SU-DHL-6 (cell line): ENCODE measurements around the gene NAV2.
A peak's percentile ranks its signal among the peaks of the same experiment; 100 is the strongest.

ENCODE experiments used
- H2AFZ ChIP-seq: fragments of 200-600 bp; sonication (generic); 2 replicates; pipeline ENCODE4 v1.6.1; 2014; ENCODE audit warnings: low read depth, mild to moderate bottlenecking, moderate library complexity, mixed read lengths, antibody characterized with exemption, low read length; ENCODE audit not compliant: severe bottlenecking
- H3F3A ChIP-seq: fragments of 200-600 bp; shearing (Covaris generic); 2 replicates; pipeline ENCODE4 v1.6.0; 2016; ENCODE audit warnings: antibody characterized with exemption, mild to moderate bottlenecking; ENCODE audit not compliant: insufficient read depth
- H3K27ac ChIP-seq: fragments of 200-600 bp; sonication (generic); 2 replicates; pipeline ENCODE4 v1.5.1; 2016; ENCODE audit warnings: low read depth, mild to moderate bottlenecking, low read length, moderate library complexity, mixed read lengths
- H3K27me3 ChIP-seq: fragments of 200-600 bp; sonication (generic), shearing (Covaris generic); 2 replicates; pipeline ENCODE4 v1.6.0; 2014; ENCODE audit warnings: mild to moderate bottlenecking, low read length
- H3K36me3 ChIP-seq: fragments of 200-600 bp; sonication (generic); 2 replicates; pipeline ENCODE4 v1.6.1; 2014; ENCODE audit warnings: mild to moderate bottlenecking, low read length, mixed read lengths
- H3K4me2 ChIP-seq: fragments of 300-600, 200-600 bp; shearing (Covaris generic), sonication (generic); 2 replicates; pipeline ENCODE4 v1.6.0; 2014; ENCODE audit warnings: low read length, low read depth, mild to moderate bottlenecking; ENCODE audit not compliant: poor library complexity, severe bottlenecking
- H3K4me3 ChIP-seq: fragments of 200-600 bp; sonication (generic); 2 replicates; pipeline ENCODE4 v1.5.1; 2014; ENCODE audit warnings: antibody characterized with exemption, low read length, mild to moderate bottlenecking, mixed read lengths; ENCODE audit not compliant: insufficient read depth, poor library complexity, severe bottlenecking
- H3K79me2 ChIP-seq: fragments of 200-600 bp; sonication (generic); 2 replicates; pipeline ENCODE4 v1.6.1; 2014; ENCODE audit warnings: mild to moderate bottlenecking, low read length, moderate library complexity; ENCODE audit not compliant: insufficient read depth
- H3K9ac ChIP-seq: fragments of 200-600 bp; sonication (generic); 2 replicates; pipeline ENCODE4 v1.7.0; 2014; ENCODE audit warnings: mild to moderate bottlenecking, low read length
- H3K9me2 ChIP-seq: fragments of 200-600 bp; sonication (generic); replicated peaks from 2 replicates; pipeline ENCODE4 v1.6.1; 2014; ENCODE audit warnings: low read length; ENCODE audit not compliant: insufficient read depth
- H3K9me3 ChIP-seq: fragments of 200-600 bp; sonication (generic); 2 replicates; pipeline ENCODE4 v1.6.1; 2014; ENCODE audit warnings: low read length, mixed read lengths; ENCODE audit not compliant: insufficient read depth
- H4K20me1 ChIP-seq: fragments of 200-600 bp; sonication (generic); 2 replicates; pipeline ENCODE4 v1.6.1; 2014; ENCODE audit warnings: low read depth, mild to moderate bottlenecking, antibody characterized with exemption, low read length, moderate library complexity, mixed read lengths
- EZH2phosphoT487 ChIP-seq: fragments of 200-600 bp; sonication (generic), shearing (Covaris generic); conservative IDR thresholded peaks from 2 replicates; pipeline ENCODE4 v1.6.1; 2018; ENCODE audit warnings: mild to moderate bottlenecking, antibody characterized with exemption, low read length, moderate library complexity, mixed read lengths
- TF ChIP-seq, protein P1 (sequence below): fragments of 200-600 bp; sonication (generic); IDR thresholded peaks from one replicate; pipeline ENCODE4 v1.5.1; 2017; ENCODE audit warnings: antibody characterized with exemption, mild to moderate bottlenecking, low read length, moderate library complexity; ENCODE audit not compliant: insufficient read depth, poor library complexity, severe bottlenecking

NAV2 gene

DNA sequence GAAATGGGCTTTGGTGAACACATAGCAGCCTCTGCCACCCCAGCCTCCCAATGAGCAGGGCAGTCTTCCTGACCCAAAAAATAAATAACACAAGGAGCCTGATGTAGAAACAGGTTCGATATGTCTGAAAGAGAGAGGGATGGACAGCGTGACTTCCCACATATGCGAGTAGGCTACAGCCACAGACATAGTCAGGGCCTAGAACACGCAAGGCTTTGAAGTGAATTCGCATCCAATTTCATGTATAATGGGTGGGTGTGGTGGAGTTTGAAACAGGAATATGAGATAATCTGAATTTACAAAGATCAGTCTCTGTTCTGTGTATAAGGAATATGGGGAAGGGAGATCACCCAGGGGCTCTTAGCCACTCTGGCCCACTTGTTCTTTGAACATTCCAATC, 373.3 kb downstream of the NAV2 start:
- no peaks in the 10 kb centered on the region for H3K27me3 ChIP-seq
- H3K9me3 ChIP-seq, result no peaks in the 10 kb centered on the region
- H3F3A ChIP-seq, result no peaks in the 10 kb centered on the region; the same call in 1 of the 2 replicates
- TF ChIP-seq, protein P1, sequence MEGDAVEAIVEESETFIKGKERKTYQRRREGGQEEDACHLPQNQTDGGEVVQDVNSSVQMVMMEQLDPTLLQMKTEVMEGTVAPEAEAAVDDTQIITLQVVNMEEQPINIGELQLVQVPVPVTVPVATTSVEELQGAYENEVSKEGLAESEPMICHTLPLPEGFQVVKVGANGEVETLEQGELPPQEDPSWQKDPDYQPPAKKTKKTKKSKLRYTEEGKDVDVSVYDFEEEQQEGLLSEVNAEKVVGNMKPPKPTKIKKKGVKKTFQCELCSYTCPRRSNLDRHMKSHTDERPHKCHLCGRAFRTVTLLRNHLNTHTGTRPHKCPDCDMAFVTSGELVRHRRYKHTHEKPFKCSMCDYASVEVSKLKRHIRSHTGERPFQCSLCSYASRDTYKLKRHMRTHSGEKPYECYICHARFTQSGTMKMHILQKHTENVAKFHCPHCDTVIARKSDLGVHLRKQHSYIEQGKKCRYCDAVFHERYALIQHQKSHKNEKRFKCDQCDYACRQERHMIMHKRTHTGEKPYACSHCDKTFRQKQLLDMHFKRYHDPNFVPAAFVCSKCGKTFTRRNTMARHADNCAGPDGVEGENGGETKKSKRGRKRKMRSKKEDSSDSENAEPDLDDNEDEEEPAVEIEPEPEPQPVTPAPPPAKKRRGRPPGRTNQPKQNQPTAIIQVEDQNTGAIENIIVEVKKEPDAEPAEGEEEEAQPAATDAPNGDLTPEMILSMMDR, result no peak
- TF ChIP-seq EZH2phosphoT487, result no peak
- H4K20me1 ChIP-seq, result no peaks in the 10 kb centered on the region
- no peak overlapping the region for H3K4me2 ChIP-seq
- no peaks in the 10 kb centered on the region for H3K36me3 ChIP-seq
- H3K4me3 ChIP-seq, result no peak overlapping the region
- H3K27ac ChIP-seq, result no peak overlapping the region
- no peaks in the 10 kb centered on the region for H3K79me2 ChIP-seq
- H3K9me2 ChIP-seq, result no peaks in the 10 kb centered on the region
- no peak overlapping the region for H2AFZ ChIP-seq
- H3K9ac ChIP-seq, result no peak overlapping the region

DNA sequence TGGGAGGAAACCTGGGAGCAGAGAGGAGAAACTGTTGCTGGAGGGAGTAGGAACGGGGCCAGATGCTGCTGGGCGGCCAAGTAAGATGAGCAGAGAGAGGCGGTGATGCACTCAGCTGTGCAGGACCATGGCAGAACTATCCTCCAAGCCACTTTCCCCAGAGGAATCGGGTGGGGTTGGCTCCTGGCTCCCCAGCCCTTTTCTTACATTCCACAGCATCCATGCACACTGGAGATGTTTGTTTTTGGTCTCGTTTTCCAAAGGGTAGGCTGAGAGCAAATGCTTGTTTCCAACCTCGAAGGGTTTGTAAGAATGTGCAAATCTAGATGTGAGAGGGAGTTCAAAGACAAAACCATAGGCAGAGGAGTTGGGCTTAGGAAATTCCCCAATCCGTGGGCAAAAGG, 374.5 kb downstream of the NAV2 start:
- H2AFZ ChIP-seq, result no peak overlapping the region
- TF ChIP-seq, protein P1, result no peak
- TF ChIP-seq EZH2phosphoT487, result no peak
- H3K4me3 ChIP-seq, result no peak overlapping the region
- no peak overlapping the region for H3K9ac ChIP-seq
- H3K4me2 ChIP-seq, result no peak overlapping the region
- no peaks in the 10 kb centered on the region for H3K36me3 ChIP-seq
- H3K9me2 ChIP-seq, result no peaks in the 10 kb centered on the region
- no peaks in the 10 kb centered on the region for H3K27me3 ChIP-seq
- no peak overlapping the region for H3K27ac ChIP-seq
- no peaks in the 10 kb centered on the region for H4K20me1 ChIP-seq
- no peaks in the 10 kb centered on the region for H3K9me3 ChIP-seq
- H3K79me2 ChIP-seq, result no peaks in the 10 kb centered on the region
- H3F3A ChIP-seq, result no peaks in the 10 kb centered on the region; the same call in 1 of the 2 replicates

DNA sequence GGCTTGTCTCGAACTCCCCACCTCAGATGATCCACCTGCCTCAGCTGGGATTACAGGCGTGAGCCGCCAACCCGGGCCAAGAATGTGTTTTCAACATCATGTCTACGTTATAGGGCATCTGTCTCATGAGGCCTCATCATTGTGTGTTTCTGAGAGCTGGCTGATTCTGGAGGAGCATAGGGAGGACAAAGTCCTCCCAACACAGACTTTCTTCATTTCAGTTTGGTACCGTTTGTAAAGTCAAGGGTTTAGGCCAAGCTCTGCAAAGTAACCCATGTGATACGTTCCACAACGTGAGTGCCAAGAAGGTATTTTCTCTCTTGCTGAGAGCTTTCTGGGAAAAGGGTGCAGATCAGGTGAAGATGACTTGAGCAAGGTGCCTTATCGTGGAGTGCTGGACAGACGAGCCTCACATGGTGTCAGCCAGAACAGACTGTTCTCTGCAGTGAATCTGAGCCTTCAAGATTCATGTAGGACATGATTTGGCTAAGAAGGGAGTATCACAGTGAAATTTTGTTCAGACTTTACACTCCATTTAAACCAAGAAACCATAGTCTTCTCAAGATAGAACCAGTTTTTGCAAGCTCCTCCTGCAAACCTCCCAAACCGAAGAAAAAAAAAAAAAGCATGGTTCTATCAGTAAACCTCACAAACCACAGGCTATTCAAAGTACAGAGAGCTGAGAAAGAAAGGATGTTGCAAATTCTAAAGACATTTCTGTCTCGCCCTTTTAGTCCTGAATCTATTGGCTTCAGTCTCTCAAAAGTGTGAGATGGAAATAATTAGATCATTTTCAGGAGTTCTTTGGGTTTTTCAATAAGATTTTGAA, 376.0 kb downstream of the NAV2 start:
- H3K27ac ChIP-seq, result peak overlapping the region; percentile 51
- no peak overlapping the region for H3K9ac ChIP-seq
- no peak overlapping the region for H2AFZ ChIP-seq
- no peak overlapping the region for H3K4me3 ChIP-seq
- H3K9me2 ChIP-seq, result no peaks in the 10 kb centered on the region
- TF ChIP-seq, protein P1, result no peak
- no peak for TF ChIP-seq EZH2phosphoT487
- no peaks in the 10 kb centered on the region for H3K9me3 ChIP-seq
- no peaks in the 10 kb centered on the region for H3K79me2 ChIP-seq
- H3K36me3 ChIP-seq, result no peaks in the 10 kb centered on the region
- H3F3A ChIP-seq, result no peaks in the 10 kb centered on the region; the same call in 1 of the 2 replicates
- no peaks in the 10 kb centered on the region for H4K20me1 ChIP-seq
- H3K27me3 ChIP-seq, result no peaks in the 10 kb centered on the region
- H3K4me2 ChIP-seq, result peak overlapping the region; percentile 32
